Spleen (tissue), 11 donors: ENCODE data around the gene KRT9. TPM values are rescaled to one million over a fixed set of nuclear protein-coding genes. Genes with fewer than 3 reads are reported as not detected.
"Not testable (repeated sequence)": the region's sequence is repeated elsewhere in the genome, so short reads cannot be mapped to it uniquely, and the experiment has no call there.

Source experiments
- DNase-seq: peaks from one replicate; pipeline ENCODE4 v3.0.0-alpha.2; 2020
- H3K27ac ChIP-seq, 8 donors: fragments of 200-600 bp; sonication (generic) in 7 of 8; 1 replicate in 4 of 8; 2 replicates in 4 of 8; pipeline versions ENCODE4 v1.5.0 to v1.8.0; 2016 to 2021; ENCODE audit warnings: inconsistent platforms in 4 of 8, mild to moderate bottlenecking in 4 of 8, moderate library complexity in 1 of 8
- H3K27me3 ChIP-seq, 7 donors: fragments of 200-600 bp; sonication (generic) in 6 of 7; replicated peaks in 1 of 7; 1 replicate in 4 of 7; 2 replicates in 3 of 7; pipeline versions ENCODE4 v1.5.0 to v1.8.0; 2016 to 2021; ENCODE audit warnings: inconsistent platforms in 3 of 7, mild to moderate bottlenecking in 1 of 7
- H3K36me3 ChIP-seq, 6 donors: fragments of 200-600 bp; sonication (generic) in 5 of 6; 1 replicate in 4 of 6; 2 replicates in 2 of 6; pipeline versions ENCODE4 v1.5.0 to v1.8.0; 2016 to 2021; ENCODE audit warnings: inconsistent platforms in 2 of 6
- H3K4me1 ChIP-seq, 6 donors: fragments of 200-600 bp; sonication (generic) in 5 of 6; 1 replicate in 3 of 6; 2 replicates in 3 of 6; pipeline versions ENCODE4 v1.5.0 to v1.8.0; 2016 to 2021; ENCODE audit warnings: inconsistent platforms in 3 of 6
- H3K4me3 ChIP-seq, 8 donors: fragments of 200-600 bp; sonication (generic) in 7 of 8; 1 replicate in 4 of 8; 2 replicates in 4 of 8; pipeline versions ENCODE4 v1.5.0 to v1.8.0; 2016 to 2021; ENCODE audit warnings: inconsistent platforms in 4 of 8, mild to moderate bottlenecking in 4 of 8, moderate library complexity in 2 of 8
- H3K9me3 ChIP-seq, 8 donors: fragments of 200-600 bp; sonication (generic) in 7 of 8; 1 replicate in 4 of 8; 2 replicates in 4 of 8; pipeline versions ENCODE4 v1.5.0 to v1.8.0; 2016 to 2021; ENCODE audit warnings: inconsistent platforms in 4 of 8
- CTCF ChIP-seq, 11 experiments: fragments of 200-600 bp in 7 of 11; fragments of 450-650 bp in 4 of 11; sonication (generic) in 4 of 11; IDR thresholded peaks in 8 of 11; conservative IDR thresholded peaks in 3 of 11; 1 replicate in 7 of 11; 2 replicates in 4 of 11; pipeline versions ENCODE4 v1.4.0 to v1.8.0; 2016 to 2021; ENCODE audit warnings: antibody characterized with exemption in 11 of 11, inconsistent platforms in 4 of 11, mild to moderate bottlenecking in 1 of 11
- POLR2A ChIP-seq, 3 donors: fragments of 450-650 bp; IDR thresholded peaks; one replicate each; pipeline ENCODE4 v1.5.1; 2017; ENCODE audit warnings: antibody characterized with exemption in 3 of 3, mild to moderate bottlenecking in 1 of 3
- POLR2AphosphoS5 ChIP-seq, 3 donors: sonication (generic); formaldehyde crosslinking; IDR thresholded peaks; one replicate each; pipeline ENCODE4 v1.5.1; 2017; ENCODE audit warnings: antibody characterized with exemption in 3 of 3
- WGBS, 5 donors: extraction: QIAGEN DNeasy Blood & Tissue Kit in 3 of 5; methylation state at CpG; one replicate each; pipeline versions ENCODE4 v1.1.5 to v1.1.7; 2013 to 2018; 5-methylcytosine and 5-hydroxymethylcytosine counted together
- intact Hi-C: fragments of 100-400 bp; cut with DNase I; formaldehyde crosslinking; loops from one replicate; pipeline ENCODE4 v1.15.0; 2023; ENCODE audit warnings: low total_unique reads
- polyA plus RNA-seq, 3 donors: library from polyadenylated mRNA; stranded (reverse); fragments of 200-250 nt; gene quantifications; one replicate each; pipeline ENCODE4 v1.2.1, GENCODE V29; 2013
- total RNA-seq, 7 donors: library from RNA; depleted of rRNA in 3 of 7; stranded (reverse); fragments of >200 nt in 3 of 7; fragmentation: NEBNext Ultra II Directional in 4 of 7; extraction: Animal tissue kit (Norgen Biotek cat#: 25700) in 4 of 7; gene quantifications; one replicate each; pipeline versions ENCODE4 v1.1.0 to v1.2.1, GENCODE V29; 2016 to 2021
- donor health status: healthy with polysubstance abuse.
- donor health status: DM: no; HTN: no; CAD: no; lungs with moderate emphysema.
- donor health status: DM: no; HTN: no; CAD: no.
- donor health status: Bipolar disorder and iron deficiency.
- donor health status: healthy.
- donor health status: DM: no; HTN: no; CAD: no.
- donor health status: DM: yes; HTN: yes; CAD: no.

The KRT9 gene
- total and polyA plus RNA-seq, 10 donors: not detected

DNA sequence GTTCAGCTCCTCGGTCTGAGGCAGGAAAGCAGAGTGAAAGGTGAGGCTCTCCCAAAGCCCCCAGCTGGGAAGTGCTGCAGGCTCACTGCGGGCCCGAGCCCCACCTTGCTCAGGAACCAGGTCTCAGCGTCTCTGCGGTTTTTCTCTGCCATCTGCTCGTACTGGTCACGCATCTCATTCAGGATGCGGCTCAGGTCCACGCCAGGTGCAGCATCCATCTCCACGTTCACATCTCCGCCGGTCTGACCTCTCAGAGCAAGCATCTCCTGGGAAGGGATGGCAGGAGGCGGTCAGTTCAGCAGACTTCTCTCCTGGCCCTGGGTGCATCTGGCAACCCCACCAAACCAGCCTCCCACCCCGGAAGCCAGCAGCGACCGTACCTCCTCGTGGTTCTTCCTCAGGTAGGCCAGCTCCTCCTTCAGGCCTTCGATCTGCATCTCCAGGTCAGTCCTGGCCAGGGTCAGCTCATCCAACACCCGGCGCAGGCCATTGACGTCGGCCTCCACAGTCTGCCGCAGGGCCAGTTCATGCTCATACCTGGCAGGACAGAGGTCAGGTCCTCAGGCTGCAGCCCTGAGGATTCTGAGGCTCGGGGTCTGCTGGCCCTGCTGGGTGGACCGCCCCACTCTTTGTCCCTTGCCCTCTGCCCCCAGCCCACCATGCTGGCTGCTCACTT is 39.2 kb upstream of the KRT9 start:
- H3K27me3 ChIP-seq: peaks cover 0 to 48% (median 0%) of the 10 kb centered on the region in 7 donors
- H3K36me3 ChIP-seq: no peaks in the 10 kb centered on the region
- intact Hi-C loops: no loop called here
- H3K4me1 ChIP-seq: no peaks in the 10 kb centered on the region
- no peak overlapping the region for H3K27ac ChIP-seq
- 78 to 90% (median 87%) methylated on average over 23 to 25 of the region's 25 CpGs for WGBS, 5 donors
- TF ChIP-seq POLR2AphosphoS5 (IDR thresholded peaks at IDR 0.05) (no peak), POLR2A (IDR thresholded peaks at IDR 0.05) (no peak), CTCF (IDR thresholded peaks at IDR 0.05 in 8 of 11, conservative IDR thresholded peaks at IDR 0.05 in 3 of 11) (no peak)
- peak; percentile 67 for DNase-seq
- H3K9me3 ChIP-seq: peaks cover 0 to 19% (median 17%) of the 10 kb centered on the region in 8 donors
- no peak overlapping the region for H3K4me3 ChIP-seq

- peaks cover 0 to 29% (median 22%) of the 10 kb centered on the region in 8 donors for H3K9me3 ChIP-seq
- DNase-seq: peak; percentile 44
- H3K27ac ChIP-seq, H3K4me3 ChIP-seq, H3K4me1 ChIP-seq, intact Hi-C loops, H3K36me3 ChIP-seq: not testable (repeated sequence)
- 18 to 34% (median 24%) methylated on average over 10 of the region's 10 CpGs for whole genome bisulfite sequencing, 5 donors
- H3K27me3 ChIP-seq: peaks cover 0 to 46% (median 0%) of the 10 kb centered on the region in 7 donors
- TF ChIP-seq CTCF (IDR thresholded peaks at IDR 0.05 in 8 of 11, conservative IDR thresholded peaks at IDR 0.05 in 3 of 11): peak in 2 of 11 experiments; percentile 26 to 30
Observed at GRCh38 chr17:41610061-41610517, 38.2 kb upstream of the KRT9 start.

- intact Hi-C loops, H3K36me3 ChIP-seq, H3K27ac ChIP-seq, DNase-seq, H3K4me1 ChIP-seq, H3K4me3 ChIP-seq: not testable (repeated sequence)
- Histone ChIP-seq H3K27me3 (peaks cover 0 to 50% (median 0%) of the 10 kb centered on the region in 7 donors), H3K9me3 (peaks cover 0 to 29% (median 22%) of the 10 kb centered on the region in 8 donors)
- 65 to 89% (median 74%) methylated on average over 4 of the region's 4 CpGs for WGBS, 5 donors
Observed at GRCh38 chr17:41606930-41607329, 35.1 kb upstream of the KRT9 start.

GRCh38 chr17:41602524-41602923 is 30.7 kb upstream of the KRT9 start:
- 59 to 85% (median 80%) methylated on average over 2 of the region's 2 CpGs for WGBS, 5 donors
- no peak for DNase-seq
- Histone ChIP-seq H3K9me3 (peaks cover 0 to 24% (median 19%) of the 10 kb centered on the region in 8 donors), H3K4me3 (no peak overlapping the region), H3K27me3 (peaks cover 0 to 31% (median 0%) of the 10 kb centered on the region in 7 donors), H3K36me3 (no peaks in the 10 kb centered on the region), H3K4me1 (no peaks in the 10 kb centered on the region), H3K27ac (no peak overlapping the region)
- intact Hi-C loops: no loop called here
- TF ChIP-seq CTCF (IDR thresholded peaks at IDR 0.05 in 8 of 11, conservative IDR thresholded peaks at IDR 0.05 in 3 of 11): no peak
- TF ChIP-seq POLR2A (IDR thresholded peaks at IDR 0.05): no peak
- no peak for TF ChIP-seq POLR2AphosphoS5 (IDR thresholded peaks at IDR 0.05)
